HepG2 (cell line): Measurements from ENCODE around the gene MAP3K14. TPM values are rescaled to one million over a fixed set of nuclear protein-coding genes. Genes with fewer than 3 reads are reported as not detected.

ENCODE experiments used
- CENPX ChIP-seq: sonication (generic); formaldehyde crosslinking; IDR thresholded peaks from 2 replicates; pipeline ENCODE4 v1.9.0; 2021; ENCODE audit warnings: mild to moderate bottlenecking, missing genetic modification reagents, moderate library complexity
- CREM ChIP-seq, 2 experiments: sonication (generic) in 1 of 2; formaldehyde crosslinking in 1 of 2; IDR thresholded peaks; 2 replicates each; pipeline versions ENCODE4 v1.4.0 to v1.6.1; 2016 to 2020; ENCODE audit warnings: antibody characterized with exemption in 1 of 2, mild to moderate bottlenecking in 1 of 2, missing genetic modification reagents in 1 of 2
- HNF1A ChIP-seq, 2 experiments: sonication (generic) in 1 of 2; formaldehyde crosslinking in 1 of 2; IDR thresholded peaks; 2 replicates each; pipeline versions ENCODE4 v1.4.0 to v1.6.1; 2016 to 2020; ENCODE audit warnings: borderline replicate concordance in 1 of 2, low read depth in 1 of 2, mild to moderate bottlenecking in 1 of 2, missing genetic modification reagents in 1 of 2
- HNRNPK ChIP-seq: fragments of 200-400 bp; formaldehyde crosslinking; IDR thresholded peaks from 2 replicates; pipeline ENCODE4 v1.6.1; 2018; ENCODE audit warnings: low read length, low read depth, moderate library complexity, mild to moderate bottlenecking; ENCODE audit not compliant: poor library complexity, severe bottlenecking
- KMT2A ChIP-seq: sonication (generic); formaldehyde crosslinking; IDR thresholded peaks from 2 replicates; pipeline ENCODE4 v1.4.0; 2020; ENCODE audit warnings: missing genetic modification reagents
- MTA1 ChIP-seq: sonication (generic); formaldehyde crosslinking; IDR thresholded peaks from 2 replicates; pipeline ENCODE4 v1.4.0; 2020; ENCODE audit warnings: missing genetic modification reagents, mild to moderate bottlenecking, borderline replicate concordance
- PAWR ChIP-seq: sonication (generic); formaldehyde crosslinking; IDR thresholded peaks from 2 replicates; pipeline ENCODE4 v1.4.0; 2020; ENCODE audit warnings: missing genetic modification reagents, mild to moderate bottlenecking, borderline replicate concordance
- PAX8 ChIP-seq: sonication (generic); formaldehyde crosslinking; IDR thresholded peaks from 2 replicates; pipeline ENCODE4 v1.8.0; 2022; ENCODE audit warnings: mild to moderate bottlenecking, missing genetic modification reagents, borderline replicate concordance
- SALL2 ChIP-seq: sonication (generic); formaldehyde crosslinking; IDR thresholded peaks from 2 replicates; pipeline ENCODE4 v1.8.1; 2023; ENCODE audit warnings: mild to moderate bottlenecking, missing genetic modification reagents, inconsistent platforms
- SP4 ChIP-seq: sonication (generic); formaldehyde crosslinking; IDR thresholded peaks from 2 replicates; pipeline ENCODE4 v1.8.1; 2023; ENCODE audit warnings: mild to moderate bottlenecking, missing genetic modification reagents
- ZNF430 ChIP-seq: sonication (generic); formaldehyde crosslinking; IDR thresholded peaks from 2 replicates; pipeline ENCODE4 v1.9.0; 2021; ENCODE audit warnings: mild to moderate bottlenecking, missing genetic modification reagents
- ZNF546 ChIP-seq: sonication (generic); formaldehyde crosslinking; conservative IDR thresholded peaks from 2 replicates; pipeline ENCODE4 v1.8.1; 2023; ENCODE audit warnings: mild to moderate bottlenecking, missing genetic modification reagents
- ZNF780A ChIP-seq: sonication (generic); formaldehyde crosslinking; IDR thresholded peaks from 2 replicates; pipeline ENCODE4 v1.8.0; 2022; ENCODE audit warnings: mild to moderate bottlenecking, missing genetic modification reagents, moderate library complexity
- ZSCAN31 ChIP-seq: sonication (generic); formaldehyde crosslinking; IDR thresholded peaks from 2 replicates; pipeline ENCODE4 v1.5.0; 2020; ENCODE audit warnings: low read depth, mild to moderate bottlenecking, missing genetic modification reagents
- polyA plus RNA-seq, 8 experiments: library from polyadenylated mRNA; depleted of rRNA in 3 of 8; stranded (reverse) in 7 of 8; unstranded in 1 of 8; fragments of >200 nt; fragmentation: Illumina TruSeq in 4 of 8; extraction: Trizol in 4 of 8; gene quantifications; 2 replicates each; pipeline versions ENCODE4 v1.2.1 to v1.2.3, GENCODE V29; 2011 to 2016; ENCODE audit warnings: low read depth in 4 of 8, missing spikeins in 1 of 8, mixed read lengths in 1 of 8; ENCODE audit not compliant: insufficient read depth in 1 of 8
- total RNA-seq, 5 experiments: library from RNA; depleted of rRNA; stranded (reverse); fragments of >200 nt; fragmentation: Illumina TruSeq; extraction: Trizol; gene quantifications; 2 replicates each; pipeline ENCODE4 v1.2.3, GENCODE V29; 2016; ENCODE audit warnings: low read depth in 1 of 5
- TF ChIP-seq, protein P1 (sequence below): sonication (generic); formaldehyde crosslinking; IDR thresholded peaks from 2 replicates; pipeline ENCODE4 v1.4.0; 2020; ENCODE audit warnings: mild to moderate bottlenecking, missing genetic modification reagents
- TF ChIP-seq, protein P2 (sequence below): sonication (generic); formaldehyde crosslinking; IDR thresholded peaks from 2 replicates; pipeline ENCODE4 v1.4.0; 2020; ENCODE audit warnings: low read depth, mild to moderate bottlenecking, missing genetic modification reagents
- TF ChIP-seq, protein P3 (sequence below): sonication (generic); formaldehyde crosslinking; IDR thresholded peaks from 2 replicates; pipeline ENCODE4 v1.4.0; 2020; ENCODE audit warnings: missing genetic modification reagents

The MAP3K14 gene
- total and polyA plus RNA-seq, 2 of the 13 experiments (the other 11 are each of a cell fraction or from before 2014, with no cell fraction given), result 2.6 TPM

DNA sequence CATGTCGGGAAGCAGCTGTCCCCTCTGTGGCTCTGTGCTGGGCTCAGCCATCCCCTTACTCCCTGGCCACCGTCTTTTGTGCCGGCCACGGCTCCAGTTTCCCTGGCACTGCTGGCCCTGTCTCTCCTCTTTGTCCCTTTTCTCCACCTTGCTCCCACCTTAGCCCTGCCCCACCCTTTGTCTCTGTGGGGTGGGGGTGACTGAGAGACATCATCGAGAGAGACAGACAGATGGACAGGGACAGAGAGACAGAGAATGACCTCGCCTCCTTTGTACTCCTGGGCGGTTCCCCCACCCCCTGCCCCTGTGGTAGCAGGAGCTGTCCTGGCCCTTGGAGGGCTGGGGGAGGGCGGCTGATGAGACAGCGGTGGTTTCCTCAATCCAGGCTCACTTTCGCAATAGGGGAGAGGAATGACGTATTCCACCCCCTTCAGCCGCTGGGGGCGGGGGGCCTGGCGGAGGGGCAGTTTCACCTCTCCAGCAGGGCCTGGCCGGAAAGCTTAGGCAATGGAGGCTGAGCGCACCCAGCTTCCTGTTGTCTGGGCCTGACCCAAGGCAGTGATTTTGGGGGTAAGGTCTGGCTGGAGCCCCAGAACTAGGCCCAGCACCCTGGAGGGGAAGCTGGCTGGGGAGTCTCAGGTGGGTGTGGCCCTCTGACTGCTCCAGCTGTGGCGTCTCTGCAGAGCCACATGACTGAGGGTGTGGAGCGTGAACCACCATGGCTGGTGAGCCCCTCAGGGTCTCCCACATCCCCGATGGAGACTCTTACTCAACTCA is 87.9 kb downstream of the MAP3K14 start (continued):
- TF ChIP-seq HNF1A (IDR thresholded peaks at IDR 0.05; ENCODE audit: low read depth), result no peak
- TF ChIP-seq HNF1A (CRISPR knock-in tag; IDR thresholded peaks at IDR 0.05; ENCODE audit: borderline replicate concordance), result no peak
- TF ChIP-seq PAWR (CRISPR knock-in tag), result no peak
- TF ChIP-seq SP4 (CRISPR knock-in tag), result 0 out of 2 replicates have a peak, but pooled peaks have one; percentile 25
- TF ChIP-seq, protein P1, sequence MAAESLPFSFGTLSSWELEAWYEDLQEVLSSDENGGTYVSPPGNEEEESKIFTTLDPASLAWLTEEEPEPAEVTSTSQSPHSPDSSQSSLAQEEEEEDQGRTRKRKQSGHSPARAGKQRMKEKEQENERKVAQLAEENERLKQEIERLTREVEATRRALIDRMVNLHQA (CRISPR knock-in tag), result no peak
- TF ChIP-seq SALL2 (CRISPR knock-in tag), result no peak
- TF ChIP-seq, protein P2, sequence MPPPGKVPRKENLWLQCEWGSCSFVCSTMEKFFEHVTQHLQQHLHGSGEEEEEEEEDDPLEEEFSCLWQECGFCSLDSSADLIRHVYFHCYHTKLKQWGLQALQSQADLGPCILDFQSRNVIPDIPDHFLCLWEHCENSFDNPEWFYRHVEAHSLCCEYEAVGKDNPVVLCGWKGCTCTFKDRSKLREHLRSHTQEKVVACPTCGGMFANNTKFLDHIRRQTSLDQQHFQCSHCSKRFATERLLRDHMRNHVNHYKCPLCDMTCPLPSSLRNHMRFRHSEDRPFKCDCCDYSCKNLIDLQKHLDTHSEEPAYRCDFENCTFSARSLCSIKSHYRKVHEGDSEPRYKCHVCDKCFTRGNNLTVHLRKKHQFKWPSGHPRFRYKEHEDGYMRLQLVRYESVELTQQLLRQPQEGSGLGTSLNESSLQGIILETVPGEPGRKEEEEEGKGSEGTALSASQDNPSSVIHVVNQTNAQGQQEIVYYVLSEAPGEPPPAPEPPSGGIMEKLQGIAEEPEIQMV, result no peak
- TF ChIP-seq HNRNPK, result no peak
- no peak for TF ChIP-seq ZNF780A (CRISPR knock-in tag)
- TF ChIP-seq ZNF546 (CRISPR knock-in tag), result no peak
- peak; percentile 61; the same call in 1 of the 2 replicates for TF ChIP-seq CREM (IDR thresholded peaks at IDR 0.05)
- TF ChIP-seq CREM (CRISPR knock-in tag; IDR thresholded peaks at IDR 0.05), result no peak
- no peak for TF ChIP-seq CENPX (CRISPR knock-in tag)
- TF ChIP-seq, protein P3, sequence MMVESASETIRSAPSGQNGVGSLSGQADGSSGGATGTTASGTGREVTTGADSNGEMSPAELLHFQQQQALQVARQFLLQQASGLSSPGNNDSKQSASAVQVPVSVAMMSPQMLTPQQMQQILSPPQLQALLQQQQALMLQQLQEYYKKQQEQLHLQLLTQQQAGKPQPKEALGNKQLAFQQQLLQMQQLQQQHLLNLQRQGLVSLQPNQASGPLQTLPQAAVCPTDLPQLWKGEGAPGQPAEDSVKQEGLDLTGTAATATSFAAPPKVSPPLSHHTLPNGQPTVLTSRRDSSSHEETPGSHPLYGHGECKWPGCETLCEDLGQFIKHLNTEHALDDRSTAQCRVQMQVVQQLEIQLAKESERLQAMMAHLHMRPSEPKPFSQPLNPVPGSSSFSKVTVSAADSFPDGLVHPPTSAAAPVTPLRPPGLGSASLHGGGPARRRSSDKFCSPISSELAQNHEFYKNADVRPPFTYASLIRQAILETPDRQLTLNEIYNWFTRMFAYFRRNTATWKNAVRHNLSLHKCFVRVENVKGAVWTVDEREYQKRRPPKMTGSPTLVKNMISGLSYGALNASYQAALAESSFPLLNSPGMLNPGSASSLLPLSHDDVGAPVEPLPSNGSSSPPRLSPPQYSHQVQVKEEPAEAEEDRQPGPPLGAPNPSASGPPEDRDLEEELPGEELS (CRISPR knock-in tag), result no peak
- no peak for TF ChIP-seq ZSCAN31 (CRISPR knock-in tag)
- TF ChIP-seq MTA1 (CRISPR knock-in tag), result 0 out of 2 replicates have a peak, but pooled peaks have one; percentile 23
- no peak for TF ChIP-seq PAX8
- no peak for TF ChIP-seq KMT2A (CRISPR knock-in tag)
- 0 out of 2 replicates have a peak, but pooled peaks have one; percentile 10 for TF ChIP-seq ZNF430 (CRISPR knock-in tag)
